Measurements from ENCODE around the gene RNF214. TPM values are rescaled to one million over a fixed set of nuclear protein-coding genes. Genes with fewer than 3 reads are reported as not detected.

The RNF214 gene
- total and polyA plus RNA-seq, 2 of the 13 experiments (the other 11 are each of a cell fraction or from before 2014, with no cell fraction given): 10.7 to 12.6 TPM

DNA sequence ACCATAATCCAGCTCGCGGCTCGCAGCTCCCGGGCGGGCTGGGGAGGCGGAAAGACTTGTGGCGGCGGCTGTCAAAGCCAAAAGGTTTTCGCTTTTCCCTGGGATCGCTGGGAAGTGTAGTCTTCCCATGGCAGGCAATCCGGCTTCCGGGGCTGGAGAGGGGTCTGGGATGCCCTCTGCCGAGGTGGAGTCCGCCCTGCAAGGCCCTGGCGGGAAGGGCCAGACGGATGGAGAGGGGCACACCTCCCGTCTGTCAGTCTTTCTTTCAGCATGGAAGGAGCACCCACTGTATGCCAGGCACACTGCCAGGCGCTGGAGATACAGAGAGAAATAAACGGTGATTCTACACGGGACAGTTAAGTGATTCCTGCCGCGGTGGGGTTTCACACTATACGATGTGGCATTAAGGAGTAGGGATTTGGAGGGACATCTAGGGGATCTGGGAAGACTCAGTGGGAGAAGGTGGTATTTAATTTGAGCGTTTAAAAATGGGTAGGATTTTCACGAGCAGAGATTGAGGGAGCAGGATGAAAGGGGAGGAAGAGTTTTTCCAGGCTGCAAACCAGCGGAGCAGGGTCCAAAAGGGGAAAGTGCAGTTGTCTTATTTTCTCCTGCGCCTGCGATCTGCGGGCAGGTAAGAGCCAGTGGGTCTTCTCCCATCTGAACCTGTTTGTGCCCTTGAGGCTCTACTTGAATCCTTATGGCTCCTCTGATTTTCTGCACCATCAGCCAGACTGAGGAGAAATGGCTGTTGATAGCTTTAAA lies 83.9 kb downstream of the RNF214 start, which contains the start of gene BACE1 (continued):
- TF ChIP-seq, protein P1, sequence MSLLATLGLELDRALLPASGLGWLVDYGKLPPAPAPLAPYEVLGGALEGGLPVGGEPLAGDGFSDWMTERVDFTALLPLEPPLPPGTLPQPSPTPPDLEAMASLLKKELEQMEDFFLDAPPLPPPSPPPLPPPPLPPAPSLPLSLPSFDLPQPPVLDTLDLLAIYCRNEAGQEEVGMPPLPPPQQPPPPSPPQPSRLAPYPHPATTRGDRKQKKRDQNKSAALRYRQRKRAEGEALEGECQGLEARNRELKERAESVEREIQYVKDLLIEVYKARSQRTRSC (CRISPR knock-in tag; IDR thresholded peaks at IDR 0.05; ENCODE audit: low read depth): no peak
- no peak for TF ChIP-seq SRSF1 (optimal IDR thresholded peaks at IDR 0.05; ENCODE audit: low read depth, low read length)
- no peak for TF ChIP-seq ZNF264 (CRISPR knock-in tag; IDR thresholded peaks at IDR 0.05)
- TF ChIP-seq RBAK (CRISPR knock-in tag; IDR thresholded peaks at IDR 0.05): no peak
- TF ChIP-seq JUNB (CRISPR knock-in tag; IDR thresholded peaks at IDR 0.05; ENCODE audit: borderline replicate concordance): no peak
- no peak for TF ChIP-seq KDM6A (CRISPR knock-in tag; IDR thresholded peaks at IDR 0.05; ENCODE audit: low read depth)
- TF ChIP-seq PAF1 (CRISPR knock-in tag; IDR thresholded peaks at IDR 0.05): no peak
- no peak for TF ChIP-seq ZNF660 (CRISPR knock-in tag; IDR thresholded peaks at IDR 0.05; ENCODE audit: borderline replicate concordance, low read depth)
- TF ChIP-seq, protein P2, sequence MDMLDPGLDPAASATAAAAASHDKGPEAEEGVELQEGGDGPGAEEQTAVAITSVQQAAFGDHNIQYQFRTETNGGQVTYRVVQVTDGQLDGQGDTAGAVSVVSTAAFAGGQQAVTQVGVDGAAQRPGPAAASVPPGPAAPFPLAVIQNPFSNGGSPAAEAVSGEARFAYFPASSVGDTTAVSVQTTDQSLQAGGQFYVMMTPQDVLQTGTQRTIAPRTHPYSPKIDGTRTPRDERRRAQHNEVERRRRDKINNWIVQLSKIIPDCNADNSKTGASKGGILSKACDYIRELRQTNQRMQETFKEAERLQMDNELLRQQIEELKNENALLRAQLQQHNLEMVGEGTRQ (IDR thresholded peaks at IDR 0.05; ENCODE audit: low read depth, low read length): no peak
- TF ChIP-seq, protein P2 (CRISPR knock-in tag; IDR thresholded peaks at IDR 0.05; ENCODE audit: borderline replicate concordance): no peak
- TF ChIP-seq, protein P3, sequence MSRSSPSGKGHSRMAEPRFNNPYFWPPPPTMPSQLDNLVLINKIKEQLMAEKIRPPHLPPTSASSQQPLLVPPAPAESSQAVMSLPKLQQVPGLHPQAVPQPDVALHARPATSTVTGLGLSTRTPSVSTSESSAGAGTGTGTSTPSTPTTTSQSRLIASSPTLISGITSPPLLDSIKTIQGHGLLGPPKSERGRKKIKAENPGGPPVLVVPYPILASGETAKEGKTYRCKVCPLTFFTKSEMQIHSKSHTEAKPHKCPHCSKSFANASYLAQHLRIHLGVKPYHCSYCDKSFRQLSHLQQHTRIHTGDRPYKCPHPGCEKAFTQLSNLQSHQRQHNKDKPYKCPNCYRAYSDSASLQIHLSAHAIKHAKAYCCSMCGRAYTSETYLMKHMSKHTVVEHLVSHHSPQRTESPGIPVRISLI (CRISPR knock-in tag; IDR thresholded peaks at IDR 0.05; ENCODE audit: borderline replicate concordance): no peak
- TF ChIP-seq, protein P4, sequence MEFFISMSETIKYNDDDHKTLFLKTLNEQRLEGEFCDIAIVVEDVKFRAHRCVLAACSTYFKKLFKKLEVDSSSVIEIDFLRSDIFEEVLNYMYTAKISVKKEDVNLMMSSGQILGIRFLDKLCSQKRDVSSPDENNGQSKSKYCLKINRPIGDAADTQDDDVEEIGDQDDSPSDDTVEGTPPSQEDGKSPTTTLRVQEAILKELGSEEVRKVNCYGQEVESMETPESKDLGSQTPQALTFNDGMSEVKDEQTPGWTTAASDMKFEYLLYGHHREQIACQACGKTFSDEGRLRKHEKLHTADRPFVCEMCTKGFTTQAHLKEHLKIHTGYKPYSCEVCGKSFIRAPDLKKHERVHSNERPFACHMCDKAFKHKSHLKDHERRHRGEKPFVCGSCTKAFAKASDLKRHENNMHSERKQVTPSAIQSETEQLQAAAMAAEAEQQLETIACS (CRISPR knock-in tag; IDR thresholded peaks at IDR 0.05): no peak
- TF ChIP-seq RFXAP (CRISPR knock-in tag; IDR thresholded peaks at IDR 0.05; ENCODE audit: borderline replicate concordance): 0 out of 2 replicates have a peak, but pooled peaks have one; percentile 27
- TF ChIP-seq ZFP36L2 (CRISPR knock-in tag; IDR thresholded peaks at IDR 0.05): no peak
- TF ChIP-seq ZNF747 (CRISPR knock-in tag; IDR thresholded peaks at IDR 0.05; ENCODE audit: borderline replicate concordance): no peak
- TF ChIP-seq, protein P5, sequence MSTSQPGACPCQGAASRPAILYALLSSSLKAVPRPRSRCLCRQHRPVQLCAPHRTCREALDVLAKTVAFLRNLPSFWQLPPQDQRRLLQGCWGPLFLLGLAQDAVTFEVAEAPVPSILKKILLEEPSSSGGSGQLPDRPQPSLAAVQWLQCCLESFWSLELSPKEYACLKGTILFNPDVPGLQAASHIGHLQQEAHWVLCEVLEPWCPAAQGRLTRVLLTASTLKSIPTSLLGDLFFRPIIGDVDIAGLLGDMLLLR (CRISPR knock-in tag; IDR thresholded peaks at IDR 0.05): peak; percentile 62; the same call in 1 of the 2 replicates
- no peak for TF ChIP-seq ZNF484 (CRISPR knock-in tag; IDR thresholded peaks at IDR 0.05; ENCODE audit: borderline replicate concordance, low read depth)
- TF ChIP-seq, protein P6, sequence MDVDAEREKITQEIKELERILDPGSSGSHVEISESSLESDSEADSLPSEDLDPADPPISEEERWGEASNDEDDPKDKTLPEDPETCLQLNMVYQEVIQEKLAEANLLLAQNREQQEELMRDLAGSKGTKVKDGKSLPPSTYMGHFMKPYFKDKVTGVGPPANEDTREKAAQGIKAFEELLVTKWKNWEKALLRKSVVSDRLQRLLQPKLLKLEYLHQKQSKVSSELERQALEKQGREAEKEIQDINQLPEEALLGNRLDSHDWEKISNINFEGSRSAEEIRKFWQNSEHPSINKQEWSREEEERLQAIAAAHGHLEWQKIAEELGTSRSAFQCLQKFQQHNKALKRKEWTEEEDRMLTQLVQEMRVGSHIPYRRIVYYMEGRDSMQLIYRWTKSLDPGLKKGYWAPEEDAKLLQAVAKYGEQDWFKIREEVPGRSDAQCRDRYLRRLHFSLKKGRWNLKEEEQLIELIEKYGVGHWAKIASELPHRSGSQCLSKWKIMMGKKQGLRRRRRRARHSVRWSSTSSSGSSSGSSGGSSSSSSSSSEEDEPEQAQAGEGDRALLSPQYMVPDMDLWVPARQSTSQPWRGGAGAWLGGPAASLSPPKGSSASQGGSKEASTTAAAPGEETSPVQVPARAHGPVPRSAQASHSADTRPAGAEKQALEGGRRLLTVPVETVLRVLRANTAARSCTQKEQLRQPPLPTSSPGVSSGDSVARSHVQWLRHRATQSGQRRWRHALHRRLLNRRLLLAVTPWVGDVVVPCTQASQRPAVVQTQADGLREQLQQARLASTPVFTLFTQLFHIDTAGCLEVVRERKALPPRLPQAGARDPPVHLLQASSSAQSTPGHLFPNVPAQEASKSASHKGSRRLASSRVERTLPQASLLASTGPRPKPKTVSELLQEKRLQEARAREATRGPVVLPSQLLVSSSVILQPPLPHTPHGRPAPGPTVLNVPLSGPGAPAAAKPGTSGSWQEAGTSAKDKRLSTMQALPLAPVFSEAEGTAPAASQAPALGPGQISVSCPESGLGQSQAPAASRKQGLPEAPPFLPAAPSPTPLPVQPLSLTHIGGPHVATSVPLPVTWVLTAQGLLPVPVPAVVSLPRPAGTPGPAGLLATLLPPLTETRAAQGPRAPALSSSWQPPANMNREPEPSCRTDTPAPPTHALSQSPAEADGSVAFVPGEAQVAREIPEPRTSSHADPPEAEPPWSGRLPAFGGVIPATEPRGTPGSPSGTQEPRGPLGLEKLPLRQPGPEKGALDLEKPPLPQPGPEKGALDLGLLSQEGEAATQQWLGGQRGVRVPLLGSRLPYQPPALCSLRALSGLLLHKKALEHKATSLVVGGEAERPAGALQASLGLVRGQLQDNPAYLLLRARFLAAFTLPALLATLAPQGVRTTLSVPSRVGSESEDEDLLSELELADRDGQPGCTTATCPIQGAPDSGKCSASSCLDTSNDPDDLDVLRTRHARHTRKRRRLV (CRISPR knock-in tag; IDR thresholded peaks at IDR 0.05): no peak

All from HepG2 (cell line).